Measurements from ENCODE around the gene LRRC4. TPM values are rescaled to one million over a fixed set of nuclear protein-coding genes. Genes with fewer than 3 reads are reported as not detected.

LRRC4 gene
- total RNA-seq, 1 donor from 2014 or later = 0.43 TPM

DNA sequence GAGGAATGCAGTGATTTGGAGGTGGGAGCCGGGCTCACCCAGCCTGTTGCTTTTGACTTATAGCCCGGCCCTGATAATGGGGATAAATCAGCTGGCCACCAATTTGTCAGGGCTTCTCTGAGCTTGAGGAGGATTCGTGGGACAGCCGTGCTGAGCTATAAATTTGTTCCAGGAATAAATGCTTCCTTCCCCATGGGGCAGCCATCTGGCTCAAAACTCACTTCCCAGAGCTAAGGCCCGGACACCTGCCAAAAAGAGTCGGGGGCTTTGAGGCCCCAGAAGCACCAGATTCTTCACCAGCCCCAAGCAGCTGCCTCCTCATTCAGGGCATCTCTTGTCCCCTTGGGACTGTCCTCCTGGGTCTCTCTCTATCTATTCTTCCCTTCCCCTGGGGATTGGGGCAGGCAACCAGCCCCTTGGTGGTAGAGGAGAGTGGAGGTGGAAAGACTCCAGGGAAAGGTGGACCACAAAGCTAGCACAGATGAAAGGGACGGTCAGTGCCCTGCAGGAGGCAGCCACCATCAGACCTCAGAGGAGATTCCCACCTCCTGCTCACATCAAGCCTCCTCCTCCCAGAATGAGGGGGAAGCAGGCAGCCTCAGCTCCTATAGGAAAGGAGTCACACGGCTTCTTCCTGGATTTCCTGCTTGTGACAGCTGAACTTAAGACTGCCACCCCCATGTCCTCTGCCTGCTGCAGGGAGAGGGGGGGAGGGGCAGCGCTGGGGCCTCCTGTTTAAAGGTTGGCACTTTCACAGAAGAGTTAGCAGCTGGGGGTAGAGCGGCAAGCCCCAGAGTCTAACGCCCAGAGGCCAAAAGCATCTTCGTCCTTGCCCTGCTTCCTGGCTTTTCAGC, 44.2 kb upstream of the LRRC4 start:
- Histone ChIP-seq H3K36me3 (peaks cover 36 to 46% of the 10 kb centered on the region in 2 donors), H3K27ac (no peak overlapping the region), H3K4me3 (no peak overlapping the region), H3K9me3 (no peaks in the 10 kb centered on the region), H3K27me3 (no peaks in the 10 kb centered on the region), H3K4me1 (no peaks in the 10 kb centered on the region)
- intact Hi-C loops (cut with DNase I) = no loop called here
- TF ChIP-seq, protein P1, sequence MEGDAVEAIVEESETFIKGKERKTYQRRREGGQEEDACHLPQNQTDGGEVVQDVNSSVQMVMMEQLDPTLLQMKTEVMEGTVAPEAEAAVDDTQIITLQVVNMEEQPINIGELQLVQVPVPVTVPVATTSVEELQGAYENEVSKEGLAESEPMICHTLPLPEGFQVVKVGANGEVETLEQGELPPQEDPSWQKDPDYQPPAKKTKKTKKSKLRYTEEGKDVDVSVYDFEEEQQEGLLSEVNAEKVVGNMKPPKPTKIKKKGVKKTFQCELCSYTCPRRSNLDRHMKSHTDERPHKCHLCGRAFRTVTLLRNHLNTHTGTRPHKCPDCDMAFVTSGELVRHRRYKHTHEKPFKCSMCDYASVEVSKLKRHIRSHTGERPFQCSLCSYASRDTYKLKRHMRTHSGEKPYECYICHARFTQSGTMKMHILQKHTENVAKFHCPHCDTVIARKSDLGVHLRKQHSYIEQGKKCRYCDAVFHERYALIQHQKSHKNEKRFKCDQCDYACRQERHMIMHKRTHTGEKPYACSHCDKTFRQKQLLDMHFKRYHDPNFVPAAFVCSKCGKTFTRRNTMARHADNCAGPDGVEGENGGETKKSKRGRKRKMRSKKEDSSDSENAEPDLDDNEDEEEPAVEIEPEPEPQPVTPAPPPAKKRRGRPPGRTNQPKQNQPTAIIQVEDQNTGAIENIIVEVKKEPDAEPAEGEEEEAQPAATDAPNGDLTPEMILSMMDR (IDR thresholded peaks at IDR 0.05) = no peak
- no peak for DNase-seq (ENCODE audit: low spot score in 2 of 2)

DNA sequence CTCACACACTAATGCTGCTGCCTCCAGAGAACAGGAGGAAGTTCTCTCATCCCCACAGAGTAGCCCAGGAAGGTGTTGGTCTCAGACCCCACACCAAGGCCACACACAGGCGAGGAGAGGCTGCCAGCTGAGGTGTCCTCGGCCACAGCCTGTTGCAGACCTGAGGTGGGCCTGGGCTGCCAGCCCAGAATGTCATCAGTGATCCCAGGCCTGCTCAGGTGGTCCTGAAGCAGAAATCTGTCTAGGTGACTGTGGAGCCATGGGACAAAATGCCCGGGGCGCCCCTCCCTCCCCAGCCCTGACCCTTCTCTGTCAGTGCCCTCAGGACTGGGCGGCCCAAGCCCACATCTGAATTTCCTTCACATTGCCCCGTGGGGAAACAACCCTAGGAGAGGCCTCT, 43.5 kb upstream of the LRRC4 start:
- Histone ChIP-seq H3K27ac (no peak overlapping the region), H3K36me3 (peaks cover 36 to 45% of the 10 kb centered on the region in 2 donors), H3K27me3 (no peaks in the 10 kb centered on the region), H3K9me3 (no peaks in the 10 kb centered on the region), H3K4me1 (no peaks in the 10 kb centered on the region), H3K4me3 (no peak overlapping the region)
- intact Hi-C loops (cut with DNase I) = no loop called here
- TF ChIP-seq, protein P1 (IDR thresholded peaks at IDR 0.05) = no peak
- DNase-seq (ENCODE audit: low spot score in 2 of 2) = no peak

DNA sequence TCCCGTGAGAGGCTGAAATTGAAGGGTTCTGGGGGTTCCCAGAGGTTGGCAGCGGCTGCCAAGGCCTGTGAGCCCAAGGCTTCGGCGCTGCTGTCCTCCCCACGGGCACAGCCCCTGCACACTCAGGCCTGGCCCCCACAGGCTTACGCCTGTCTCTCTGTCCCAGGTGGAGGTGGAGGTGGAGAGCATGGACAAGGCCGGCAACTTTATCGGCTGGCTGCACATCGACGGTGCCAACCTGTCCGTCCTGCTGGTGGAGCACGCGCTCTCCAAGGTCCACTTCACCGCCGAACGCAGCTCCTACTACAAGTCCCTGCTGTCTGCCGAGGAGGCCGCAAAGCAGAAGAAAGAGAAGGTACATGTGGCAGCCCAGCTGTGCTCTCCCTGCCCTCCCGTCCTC, 43.1 kb upstream of the LRRC4 start:
- no peaks in the 10 kb centered on the region for H3K27me3 ChIP-seq
- H3K36me3 ChIP-seq = peaks cover 36 to 41% of the 10 kb centered on the region in 2 donors
- H3K4me1 ChIP-seq = no peaks in the 10 kb centered on the region
- no peak for DNase-seq (ENCODE audit: low spot score in 2 of 2)
- no peak overlapping the region for H3K27ac ChIP-seq
- H3K9me3 ChIP-seq = no peaks in the 10 kb centered on the region
- intact Hi-C loops (cut with DNase I) = no loop called here
- TF ChIP-seq, protein P1 (IDR thresholded peaks at IDR 0.05) = no peak
- no peak overlapping the region for H3K4me3 ChIP-seq

DNA sequence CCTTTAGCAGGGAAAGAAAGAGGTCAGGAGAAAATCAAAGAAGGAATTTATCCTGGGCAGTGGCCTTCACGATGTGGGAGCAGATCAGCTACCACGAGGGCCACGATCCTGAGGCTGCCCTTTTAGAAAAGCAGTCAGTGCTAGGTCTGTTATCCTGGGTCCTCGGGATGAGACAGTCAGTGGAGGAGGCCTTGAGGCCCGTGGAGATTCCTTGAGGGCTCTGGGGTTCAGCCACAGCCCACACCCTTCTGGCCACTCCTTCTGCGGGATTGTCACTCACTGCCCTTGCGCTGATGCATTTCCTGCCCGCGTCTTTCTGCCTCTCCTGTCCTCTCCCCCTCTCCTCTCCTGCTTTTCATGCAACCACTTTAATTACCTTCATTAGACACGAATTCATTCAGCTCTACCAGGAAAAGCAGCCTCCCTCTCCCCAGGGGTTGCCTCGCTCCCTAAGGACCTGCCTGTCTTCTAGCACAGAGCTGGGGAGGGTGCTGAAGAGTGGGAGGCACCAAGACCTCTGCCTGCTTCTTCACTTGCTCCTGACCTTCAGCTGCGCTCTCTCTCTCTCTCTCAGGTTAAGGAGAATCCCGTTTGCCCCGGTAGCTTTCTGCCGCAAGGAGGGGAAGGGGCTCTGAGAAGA, 42.6 kb upstream of the LRRC4 start:
- intact Hi-C loops (cut with DNase I) = no loop called here
- Histone ChIP-seq H3K36me3 (peaks cover 33 to 37% of the 10 kb centered on the region in 2 donors), H3K9me3 (no peaks in the 10 kb centered on the region), H3K27ac (no peak overlapping the region), H3K4me1 (no peaks in the 10 kb centered on the region), H3K4me3 (no peak overlapping the region), H3K27me3 (no peaks in the 10 kb centered on the region)
- DNase-seq (ENCODE audit: low spot score in 2 of 2) = no peak
- TF ChIP-seq, protein P1 (IDR thresholded peaks at IDR 0.05) = no peak

DNA sequence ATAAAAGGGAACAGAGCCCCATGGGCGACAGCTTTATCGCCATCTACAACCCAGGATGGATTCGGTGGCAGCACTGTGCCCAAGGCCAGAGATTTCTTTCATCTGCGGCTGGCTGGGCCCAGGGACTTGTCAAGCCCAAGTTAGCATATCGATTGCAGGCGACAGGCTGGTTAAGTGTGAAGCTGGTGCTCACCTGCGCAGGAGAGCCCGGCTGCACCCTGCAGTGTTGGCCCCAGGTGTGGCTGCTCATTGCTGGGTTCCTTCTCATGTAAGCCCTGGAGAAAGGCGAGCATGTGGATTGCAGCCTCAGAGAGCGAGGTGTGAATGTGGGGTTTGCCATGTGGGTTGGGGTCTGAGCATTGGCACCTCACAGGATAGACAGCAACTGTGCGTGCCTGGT, 40.6 kb upstream of the LRRC4 start:
- DNase-seq (ENCODE audit: low spot score in 2 of 2) = no peak
- no peaks in the 10 kb centered on the region for H3K9me3 ChIP-seq
- H3K36me3 ChIP-seq = peaks cover 13 to 20% of the 10 kb centered on the region in 2 donors
- intact Hi-C loops (cut with DNase I) = no loop called here
- H3K27me3 ChIP-seq = no peaks in the 10 kb centered on the region
- H3K4me1 ChIP-seq = no peaks in the 10 kb centered on the region
- no peak overlapping the region for H3K4me3 ChIP-seq
- no peak overlapping the region for H3K27ac ChIP-seq
- TF ChIP-seq, protein P1 (IDR thresholded peaks at IDR 0.05) = no peak
